Activated CD4-positive, CD25-positive, alpha-beta regulatory T cell treated with anti-CD3 and anti-CD28 coated beads, Interleukin-2, amount 50 U/mL, for 16 hours (primary cell): ENCODE data around the gene SLC17A9.

Experiments used
- DNase-seq: peaks from one replicate; pipeline ENCODE4 v3.0.0-alpha.2; 2020; ENCODE audit warnings: low read depth, low spot score

The SLC17A9 gene

GRCh38 chr20:62968378-62969178, 16.1 kb downstream of the SLC17A9 start:
- DNase-seq = no peak

- DNase-seq = no peak
Measured at GRCh38 chr20:62969179-62969760, 16.8 kb downstream of the SLC17A9 start.

GRCh38 chr20:62969939-62970306, 17.4 kb downstream of the SLC17A9 start:
- no peak for DNase-seq

GRCh38 chr20:62970307-62971210, 18.1 kb downstream of the SLC17A9 start:
- no peak for DNase-seq

- DNase-seq = no peak
Measured at GRCh38 chr20:62971211-62971949, 18.9 kb downstream of the SLC17A9 start.

GRCh38 chr20:62971950-62972844, 19.7 kb downstream of the SLC17A9 start:
- peak; percentile 60 for DNase-seq

GRCh38 chr20:62972845-62973745, 20.6 kb downstream of the SLC17A9 start:
- no peak for DNase-seq

- DNase-seq = no peak
Measured at GRCh38 chr20:62975251-62975760, 22.8 kb downstream of the SLC17A9 start.

- no peak for DNase-seq
Measured at GRCh38 chr20:62975812-62976508, 23.5 kb downstream of the SLC17A9 start.

GRCh38 chr20:62976886-62977285, 24.4 kb downstream of the SLC17A9 start:
- no peak for DNase-seq

GRCh38 chr20:62977613-62978560, 25.4 kb downstream of the SLC17A9 start:
- DNase-seq = peak; percentile 71

- no peak for DNase-seq
Measured at GRCh38 chr20:62978561-62978943, 26.0 kb downstream of the SLC17A9 start.

GRCh38 chr20:62979310-62979709, 26.8 kb downstream of the SLC17A9 start:
- no peak for DNase-seq

- DNase-seq = no peak
Measured at GRCh38 chr20:62979876-62980373, 27.4 kb downstream of the SLC17A9 start.

GRCh38 chr20:62980380-62980960, 28.0 kb downstream of the SLC17A9 start:
- no peak for DNase-seq

- no peak for DNase-seq
Measured at GRCh38 chr20:62980970-62981369, 28.5 kb downstream of the SLC17A9 start.
